ENCODE data around the gene COPS7A.
A peak's percentile ranks its signal among the peaks of the same experiment; 100 is the strongest.

The COPS7A gene, protein sequence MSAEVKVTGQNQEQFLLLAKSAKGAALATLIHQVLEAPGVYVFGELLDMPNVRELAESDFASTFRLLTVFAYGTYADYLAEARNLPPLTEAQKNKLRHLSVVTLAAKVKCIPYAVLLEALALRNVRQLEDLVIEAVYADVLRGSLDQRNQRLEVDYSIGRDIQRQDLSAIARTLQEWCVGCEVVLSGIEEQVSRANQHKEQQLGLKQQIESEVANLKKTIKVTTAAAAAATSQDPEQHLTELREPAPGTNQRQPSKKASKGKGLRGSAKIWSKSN

DNA sequence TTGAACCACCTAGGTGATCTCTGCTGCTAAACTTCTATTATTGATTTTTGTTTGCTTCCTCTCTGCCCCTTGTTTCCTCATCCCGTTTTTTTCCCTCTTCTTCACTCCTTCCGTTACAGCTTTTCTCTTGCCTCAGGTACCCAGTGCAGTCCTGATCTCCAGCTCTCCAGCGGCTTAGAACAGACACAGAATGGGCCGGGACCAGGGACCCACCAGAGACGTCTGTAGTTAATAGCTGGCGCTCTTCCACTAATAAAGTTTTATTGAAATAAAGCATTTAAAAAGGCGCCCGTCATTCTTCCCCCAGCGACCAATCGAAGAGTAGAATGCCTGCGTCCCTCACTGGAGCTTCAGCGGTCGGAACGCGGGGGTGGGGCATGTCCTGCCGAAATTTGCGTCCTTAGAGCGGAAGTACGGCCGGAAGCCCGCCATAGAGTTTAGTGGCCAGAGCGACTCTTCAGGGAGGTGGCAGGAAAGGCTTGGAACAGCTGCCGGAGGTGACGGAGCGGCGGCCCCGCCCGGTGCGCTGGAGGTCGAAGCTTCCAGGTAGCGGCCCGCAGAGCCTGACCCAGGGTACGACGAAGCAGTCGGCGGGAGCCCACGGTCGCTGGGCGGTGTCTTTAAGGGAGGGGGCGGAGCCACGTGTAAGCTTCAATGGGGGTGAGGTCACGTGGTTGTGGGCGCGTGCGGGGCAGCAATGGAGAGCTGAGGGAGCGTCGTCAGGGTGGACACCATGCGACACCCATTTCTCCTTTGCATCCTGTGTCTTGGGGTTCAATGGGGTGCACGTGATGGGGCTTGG is at the start of gene COPS7A:
Gene COPS7A (plus strand): TSS at position 440 of the 802 bp plus-strand sequence. CDS start 611 bp downstream, outside the sequence.
- Histone ChIP-seq H3K27me3 (replicated peaks; ENCODE audit: control insufficient read depth, insufficient read depth, low read length) (no peaks in the 10 kb centered on the region), H3K36me3 (ENCODE audit: control insufficient read depth, insufficient read depth, low read length) (no peaks in the 10 kb centered on the region; the same call in 1 of the 2 replicates), H3K4me3 (replicated peaks; ENCODE audit: low read depth, low read length) (peak within 1 kb of the TSS; percentile 80)
- TF ChIP-seq CTCF (IDR thresholded peaks at IDR 0.05; ENCODE audit: insufficient read depth, low read length, poor library complexity, severe bottlenecking), result no peak
- DNase-seq (ENCODE audit: extremely low read depth, insufficient read length), result peak; percentile 100

GRCh38 chr12:6676962-6677361 is 46.9 kb upstream of the COPS7A start:
- Histone ChIP-seq H3K4me3 (replicated peaks; ENCODE audit: low read depth, low read length) (no peak overlapping the region), H3K27me3 (replicated peaks; ENCODE audit: control insufficient read depth, insufficient read depth, low read length) (no peaks in the 10 kb centered on the region), H3K36me3 (ENCODE audit: control insufficient read depth, insufficient read depth, low read length) (peaks cover 39% of the 10 kb centered on the region)
- no peak for DNase-seq (ENCODE audit: extremely low read depth, insufficient read length)
- TF ChIP-seq CTCF (IDR thresholded peaks at IDR 0.05; ENCODE audit: insufficient read depth, low read length, poor library complexity, severe bottlenecking), result no peak

- Histone ChIP-seq H3K27me3 (replicated peaks; ENCODE audit: control insufficient read depth, insufficient read depth, low read length) (no peaks in the 10 kb centered on the region), H3K4me3 (replicated peaks; ENCODE audit: low read depth, low read length) (no peak overlapping the region), H3K36me3 (ENCODE audit: control insufficient read depth, insufficient read depth, low read length) (peaks cover 2% of the 10 kb centered on the region)
- no peak for DNase-seq (ENCODE audit: extremely low read depth, insufficient read length)
- TF ChIP-seq CTCF (IDR thresholded peaks at IDR 0.05; ENCODE audit: insufficient read depth, low read length, poor library complexity, severe bottlenecking), result peak; percentile 48
Measured at GRCh38 chr12:6684609-6685008, 39.2 kb upstream of the COPS7A start.

GRCh38 chr12:6685814-6686213 is 38.0 kb upstream of the COPS7A start:
- TF ChIP-seq CTCF (IDR thresholded peaks at IDR 0.05; ENCODE audit: insufficient read depth, low read length, poor library complexity, severe bottlenecking), result no peak
- Histone ChIP-seq H3K27me3 (replicated peaks; ENCODE audit: control insufficient read depth, insufficient read depth, low read length) (no peaks in the 10 kb centered on the region), H3K4me3 (replicated peaks; ENCODE audit: low read depth, low read length) (no peak overlapping the region), H3K36me3 (ENCODE audit: control insufficient read depth, insufficient read depth, low read length) (no peaks in the 10 kb centered on the region; the same call in 1 of the 2 replicates)
- no peak for DNase-seq (ENCODE audit: extremely low read depth, insufficient read length)

DNA sequence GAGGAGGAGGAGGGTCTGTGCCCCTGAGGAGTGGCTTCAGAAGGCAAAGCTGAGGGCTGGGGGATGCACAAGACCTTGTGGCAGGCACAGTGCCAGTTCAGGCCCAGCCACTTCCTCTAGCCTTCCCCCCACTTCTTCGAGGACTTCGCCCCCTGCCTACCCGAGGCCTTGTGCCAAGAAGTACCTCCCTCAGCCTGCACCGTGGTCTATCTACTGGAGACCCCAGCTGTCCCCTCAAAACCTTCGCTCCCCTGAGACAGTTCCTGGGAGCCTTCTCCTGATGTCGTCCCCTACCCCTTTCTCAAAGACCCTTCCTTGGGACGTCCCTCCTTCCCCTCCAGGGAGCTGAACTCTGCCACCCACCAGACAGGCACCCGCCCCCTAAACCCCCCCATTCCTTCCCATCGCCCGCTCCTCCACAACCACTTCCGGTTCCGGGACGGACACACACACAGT is 35.3 kb upstream of the COPS7A start:
- Histone ChIP-seq H3K27me3 (replicated peaks; ENCODE audit: control insufficient read depth, insufficient read depth, low read length) (no peaks in the 10 kb centered on the region), H3K36me3 (ENCODE audit: control insufficient read depth, insufficient read depth, low read length) (no peaks in the 10 kb centered on the region; the same call in 1 of the 2 replicates), H3K4me3 (replicated peaks; ENCODE audit: low read depth, low read length) (peak overlapping the region; percentile 98)
- DNase-seq (ENCODE audit: extremely low read depth, insufficient read length), result no peak
- no peak for TF ChIP-seq CTCF (IDR thresholded peaks at IDR 0.05; ENCODE audit: insufficient read depth, low read length, poor library complexity, severe bottlenecking)
